GM23338 (cell line): Measurements from ENCODE around the gene PGLYRP4. TPM values are rescaled to one million over a fixed set of nuclear protein-coding genes. Genes with fewer than 3 reads are reported as not detected.

Experiments used
- ATAC-seq: fragments of 200-7000 bp; cut with Tn5 transposase; 3 replicates; pipeline ENCODE4 v1.9.1; 2020
- DNase-seq: peaks from one replicate; pipeline ENCODE4 v3.0.0-alpha.2; 2015; ENCODE audit warnings: low spot score
- H2AFZ ChIP-seq: fragments of 200-600 bp; sonication (generic); 2 replicates; pipeline ENCODE4 v1.8.0; 2016; ENCODE audit warnings: antibody characterized with exemption, mild to moderate bottlenecking, moderate library complexity
- H3F3A ChIP-seq: fragments of 200-600 bp; sonication (generic); replicated peaks from 2 replicates; pipeline ENCODE4 v1.8.0; 2017; ENCODE audit warnings: antibody characterized with exemption, mixed run types, low read depth
- H3K27ac ChIP-seq: fragments of 200-600 bp; sonication (generic); 2 replicates; pipeline ENCODE4 v1.6.1; 2016; ENCODE audit warnings: low read depth
- H3K27me3 ChIP-seq: fragments of 200-600 bp; sonication (generic); 2 replicates; pipeline ENCODE4 v1.8.0; 2016; ENCODE audit warnings: mild to moderate bottlenecking, mixed run types, moderate library complexity; ENCODE audit not compliant: insufficient read depth
- H3K36me3 ChIP-seq: fragments of 200-600 bp; sonication (generic); 2 replicates; pipeline ENCODE4 v1.8.0; 2016; ENCODE audit warnings: mild to moderate bottlenecking; ENCODE audit not compliant: insufficient read depth
- H3K4me1 ChIP-seq: fragments of 200-600 bp; sonication (generic); 2 replicates; pipeline ENCODE4 v1.8.0; 2016; ENCODE audit warnings: mild to moderate bottlenecking, moderate library complexity; ENCODE audit not compliant: insufficient read depth
- H3K4me2 ChIP-seq: fragments of 200-600 bp; sonication (generic); 2 replicates; pipeline ENCODE4 v1.7.1; 2017; ENCODE audit warnings: mixed run types
- H3K4me3 ChIP-seq: fragments of 200-600 bp; sonication (generic); 2 replicates; pipeline ENCODE4 v1.6.1; 2016; ENCODE audit warnings: mixed run types
- H3K79me2 ChIP-seq: fragments of 200-600 bp; sonication (generic); replicated peaks from 2 replicates; pipeline ENCODE4 v1.8.0; 2017; ENCODE audit warnings: mild to moderate bottlenecking; ENCODE audit not compliant: insufficient read depth
- H3K9me2 ChIP-seq: fragments of 200-600 bp; sonication (generic); 2 replicates; pipeline ENCODE4 v1.8.0; 2017; ENCODE audit not compliant: insufficient read depth
- H4K20me1 ChIP-seq: fragments of 200-600 bp; sonication (generic); replicated peaks from 2 replicates; pipeline ENCODE4 v1.8.0; 2017; ENCODE audit warnings: mild to moderate bottlenecking; ENCODE audit not compliant: insufficient read depth
- H3K27ac Mint-ChIP-seq: 2 replicates; pipeline ENCODE4 v1.8.0; 2020; ENCODE audit warnings: inconsistent platforms, mild to moderate bottlenecking, moderate library complexity, mixed read lengths
- H3K27me3 Mint-ChIP-seq: 3 replicates; pipeline ENCODE4 v1.8.0; 2022; ENCODE audit warnings: low read depth, mild to moderate bottlenecking, moderate library complexity, mixed read lengths, inconsistent platforms; ENCODE audit not compliant: insufficient read depth, poor library complexity
- H3K36me3 Mint-ChIP-seq: 3 replicates; pipeline ENCODE4 v1.8.0; 2021; ENCODE audit warnings: low read depth, mild to moderate bottlenecking, inconsistent platforms, moderate library complexity, mixed read lengths
- H3K4me1 Mint-ChIP-seq: 3 replicates; pipeline ENCODE4 v1.8.0; 2020; ENCODE audit warnings: mild to moderate bottlenecking, inconsistent platforms, mixed read lengths
- H3K4me3 Mint-ChIP-seq: 3 replicates; pipeline ENCODE4 v1.8.0; 2021; ENCODE audit warnings: moderate library complexity, mild to moderate bottlenecking, inconsistent platforms, mixed read lengths
- H3K9me3 Mint-ChIP-seq: 3 replicates; pipeline ENCODE4 v1.8.0; 2020; ENCODE audit warnings: moderate library complexity, mild to moderate bottlenecking, inconsistent platforms, mixed read lengths
- CREB1 ChIP-seq: fragments of 250-450 bp; sonication (Bioruptor Pico); IDR thresholded peaks from 2 replicates; pipeline ENCODE4 v1.5.0; 2020; ENCODE audit warnings: low read depth, mild to moderate bottlenecking, moderate library complexity
- CTCF ChIP-seq, 2 experiments: fragments of 200-600 bp in 1 of 2; sonication (generic) in 1 of 2; conservative IDR thresholded peaks; 2 replicates each; pipeline versions ENCODE4 v1.5.1 to v1.6.1; 2016 to 2017; ENCODE audit warnings: antibody characterized with exemption in 2 of 2, low read depth in 2 of 2, mild to moderate bottlenecking in 2 of 2, moderate library complexity in 1 of 2
- ETS1 ChIP-seq: IDR thresholded peaks from 2 replicates; pipeline ENCODE4 v1.6.1; 2016; ENCODE audit warnings: antibody characterized with exemption
- EZH2 ChIP-seq: fragments of 200-600 bp; sonication (generic); IDR thresholded peaks from one replicate; pipeline ENCODE4 v1.8.0; 2017; ENCODE audit warnings: antibody characterized with exemption, mild to moderate bottlenecking, low read depth; ENCODE audit not compliant: unreplicated experiment
- EZH2phosphoT487 ChIP-seq: fragments of 200-600 bp; sonication (generic); IDR thresholded peaks from one replicate; pipeline ENCODE4 v1.8.1; 2018; ENCODE audit warnings: antibody characterized with exemption; ENCODE audit not compliant: unreplicated experiment
- JUNB ChIP-seq: IDR thresholded peaks from one replicate; pipeline ENCODE4 v1.6.1; 2016; ENCODE audit warnings: antibody characterized with exemption; ENCODE audit not compliant: unreplicated experiment
- NANOG ChIP-seq: IDR thresholded peaks from 2 replicates; pipeline ENCODE4 v1.6.1; 2016; ENCODE audit warnings: antibody characterized with exemption, borderline replicate concordance
- POLR2AphosphoS5 ChIP-seq: IDR thresholded peaks from 2 replicates; pipeline ENCODE4 v1.6.1; 2016; ENCODE audit warnings: antibody characterized with exemption, low read depth
- REST ChIP-seq: IDR thresholded peaks from one replicate; pipeline ENCODE4 v1.6.1; 2018; ENCODE audit warnings: antibody characterized with exemption; ENCODE audit not compliant: unreplicated experiment
- STAT1 ChIP-seq: IDR thresholded peaks from one replicate; pipeline ENCODE4 v1.6.1; 2016; ENCODE audit warnings: antibody characterized with exemption; ENCODE audit not compliant: unreplicated experiment
- ZNF114 ChIP-seq: fragments of 250-450 bp; sonication (Bioruptor Pico); IDR thresholded peaks from 2 replicates; pipeline ENCODE4 v1.5.0; 2020; ENCODE audit warnings: mild to moderate bottlenecking, moderate library complexity
- ZNF331 ChIP-seq: fragments of 250-450 bp; sonication (Bioruptor Pico); IDR thresholded peaks from 2 replicates; pipeline ENCODE4 v1.5.0; 2020; ENCODE audit warnings: low read depth, mild to moderate bottlenecking, moderate library complexity
- ZNF462 ChIP-seq: fragments of 250-450 bp; sonication (Bioruptor Pico); IDR thresholded peaks from 2 replicates; pipeline ENCODE4 v1.5.0; 2020; ENCODE audit warnings: mild to moderate bottlenecking, moderate library complexity
- polyA plus RNA-seq: library from polyadenylated mRNA; unstranded; fragments of >200 nt; fragmentation: Nextera tagmentation; extraction: Ambion mirVana; gene quantifications from 2 replicates; pipeline ENCODE4 v1.2.1, GENCODE V29; 2016
- total RNA-seq: library from RNA; depleted of rRNA; stranded (reverse); fragments of >200 nt; shearing (Covaris generic); gene quantifications from 2 replicates; pipeline ENCODE4 v1.2.3, GENCODE V29; 2014

Gene PGLYRP4
- total and polyA plus RNA-seq, 2 experiments from 2014 or later: not detected

GRCh38 chr1:153341431-153341934, 7.2 kb downstream of the PGLYRP4 start:
- no peaks in the 10 kb centered on the region for H4K20me1 ChIP-seq
- Mint-ChIP-seq H3K36me3 (no peaks in the 10 kb centered on the region), H3K4me1 (peaks cover 12% of the 10 kb centered on the region; the same call in 2 of the 3 replicates), H3K9me3 (no peaks in the 10 kb centered on the region), H3K27me3 (peaks cover 9% of the 10 kb centered on the region), H3K27ac (no peak overlapping the region), H3K4me3 (no peak overlapping the region)
- no peak overlapping the region for H3K4me2 ChIP-seq
- no peak overlapping the region for H2AFZ ChIP-seq
- no peaks in the 10 kb centered on the region for H3K4me1 ChIP-seq
- no peaks in the 10 kb centered on the region for H3F3A ChIP-seq
- no peak overlapping the region for H3K4me3 ChIP-seq
- no peak for ATAC-seq
- TF ChIP-seq ZNF114 (CRISPR knock-in tag) (no peak), ZNF462 (CRISPR knock-in tag) (no peak), ZNF331 (CRISPR knock-in tag) (no peak), NANOG (no peak), STAT1 (no peak), JUNB (no peak), REST (no peak), CREB1 (no peak), POLR2AphosphoS5 (no peak), ETS1 (no peak), CTCF (conservative IDR thresholded peaks at IDR 0.05; ENCODE audit: low read depth in 2 of 2) (no peak), EZH2 (no peak), EZH2phosphoT487 (no peak)
- peaks cover 22% of the 10 kb centered on the region for H3K9me2 ChIP-seq
- no peaks in the 10 kb centered on the region for H3K36me3 ChIP-seq
- no peaks in the 10 kb centered on the region for H3K79me2 ChIP-seq
- no peak for DNase-seq
- no peaks in the 10 kb centered on the region for H3K27me3 ChIP-seq
- H3K27ac ChIP-seq: no peak overlapping the region
